ENCODE measurements around the gene ZNF473.

DNA sequence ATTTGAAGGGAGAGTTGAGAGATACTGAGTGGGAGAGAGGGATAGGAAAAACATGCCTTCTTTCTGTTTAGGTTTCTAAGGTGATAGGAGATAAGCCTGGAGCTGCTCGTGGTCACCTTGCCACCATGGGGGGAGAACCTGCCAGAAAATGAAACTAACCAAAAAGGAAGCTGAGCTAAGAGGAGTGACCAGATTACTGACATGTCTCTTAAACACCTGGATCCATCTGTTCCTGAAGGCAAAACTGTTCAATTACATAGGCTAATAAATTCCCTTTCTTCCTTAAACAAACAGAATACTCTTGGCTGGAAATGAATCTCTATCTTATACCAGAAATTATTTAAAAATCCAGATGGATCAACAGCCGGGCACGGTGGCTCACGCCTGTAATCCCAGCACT is 27.3 kb downstream of the ZNF473 start:
- TF ChIP-seq, protein P1, sequence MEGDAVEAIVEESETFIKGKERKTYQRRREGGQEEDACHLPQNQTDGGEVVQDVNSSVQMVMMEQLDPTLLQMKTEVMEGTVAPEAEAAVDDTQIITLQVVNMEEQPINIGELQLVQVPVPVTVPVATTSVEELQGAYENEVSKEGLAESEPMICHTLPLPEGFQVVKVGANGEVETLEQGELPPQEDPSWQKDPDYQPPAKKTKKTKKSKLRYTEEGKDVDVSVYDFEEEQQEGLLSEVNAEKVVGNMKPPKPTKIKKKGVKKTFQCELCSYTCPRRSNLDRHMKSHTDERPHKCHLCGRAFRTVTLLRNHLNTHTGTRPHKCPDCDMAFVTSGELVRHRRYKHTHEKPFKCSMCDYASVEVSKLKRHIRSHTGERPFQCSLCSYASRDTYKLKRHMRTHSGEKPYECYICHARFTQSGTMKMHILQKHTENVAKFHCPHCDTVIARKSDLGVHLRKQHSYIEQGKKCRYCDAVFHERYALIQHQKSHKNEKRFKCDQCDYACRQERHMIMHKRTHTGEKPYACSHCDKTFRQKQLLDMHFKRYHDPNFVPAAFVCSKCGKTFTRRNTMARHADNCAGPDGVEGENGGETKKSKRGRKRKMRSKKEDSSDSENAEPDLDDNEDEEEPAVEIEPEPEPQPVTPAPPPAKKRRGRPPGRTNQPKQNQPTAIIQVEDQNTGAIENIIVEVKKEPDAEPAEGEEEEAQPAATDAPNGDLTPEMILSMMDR (conservative IDR thresholded peaks at IDR 0.05; ENCODE audit: low read length), result no peak
- TF ChIP-seq EZH2phosphoT487 (IDR thresholded peaks at IDR 0.05; ENCODE audit: borderline replicate concordance), result no peak

Measured in Loucy (cell line).